ENCODE data around the gene CNPY1.
"Not testable (repeated sequence)": the region's sequence is repeated elsewhere in the genome, so short reads cannot be mapped to it uniquely, and the experiment has no call there.

Gene CNPY1

GRCh38 chr7:155566011-155566836 is 19.9 kb upstream of the CNPY1 start:
- H2BK5ac ChIP-seq (ENCODE audit: low read depth, low read length, poor library complexity, severe bottlenecking), result no peak overlapping the region
- no peak overlapping the region for H3K18ac ChIP-seq (ENCODE audit: low read depth in 1 of 2, low read length in 2 of 2)
- no peak overlapping the region for H2BK12ac ChIP-seq (ENCODE audit: low read length in 2 of 2)
- H2AK5ac ChIP-seq (ENCODE audit: low read length, severe bottlenecking), result no peak overlapping the region
- no peak overlapping the region for H3K4me2 ChIP-seq (ENCODE audit: low read length, poor library complexity, severe bottlenecking)
- H3K9ac ChIP-seq (ENCODE audit: low read length), result no peak overlapping the region
- no peak overlapping the region for H3K27ac ChIP-seq (ENCODE audit: low read length, poor library complexity, severe bottlenecking)
- H3K14ac ChIP-seq (ENCODE audit: low read length in 2 of 2), result no peak overlapping the region
- H3K23ac ChIP-seq (ENCODE audit: low read length in 2 of 2), result no peak overlapping the region
- DNase-seq, result no peak
- H3K4me1 ChIP-seq (ENCODE audit: control insufficient read depth, insufficient read depth, low read depth, low read length), result peaks cover 4% of the 10 kb centered on the region
- no peak overlapping the region for H4K8ac ChIP-seq (ENCODE audit: low read length)
- no peak overlapping the region for H2BK120ac ChIP-seq (ENCODE audit: low read depth, low read length)
- peaks cover 16 to 25% of the 10 kb centered on the region in 2 experiments for H3K27me3 ChIP-seq (ENCODE audit: control insufficient read depth in 1 of 2, insufficient read depth in 1 of 2, low read length in 2 of 2)
- H3K79me1 ChIP-seq (replicated peaks; ENCODE audit: low read length, poor library complexity, severe bottlenecking), result no peaks in the 10 kb centered on the region
- no peak overlapping the region for H2AFZ ChIP-seq (ENCODE audit: low read depth, low read length)
- no peak overlapping the region for H4K91ac ChIP-seq (ENCODE audit: low read length)
- H3K4me3 ChIP-seq (ENCODE audit: insufficient read depth in 1 of 2, low read depth in 1 of 2, low read length in 2 of 2), result no peak overlapping the region
- H3K4ac ChIP-seq (ENCODE audit: low read depth in 1 of 2, low read length in 2 of 2), result no peak overlapping the region
- H3K9me3 ChIP-seq (ENCODE audit: control insufficient read depth, low read length), result no peaks in the 10 kb centered on the region
- 86% methylated on average over 24 of the region's 31 CpGs for WGBS
- no peaks in the 10 kb centered on the region for H3K36me3 ChIP-seq (ENCODE audit: control insufficient read depth in 1 of 2, insufficient read depth in 2 of 2, low read depth in 1 of 2, low read length in 2 of 2)
- H2BK15ac ChIP-seq (ENCODE audit: low read depth, poor library complexity, severe bottlenecking), result peak overlapping the region; percentile 2

GRCh38 chr7:155565596-155565995 is 19.2 kb upstream of the CNPY1 start:
- Histone ChIP-seq H4K91ac (ENCODE audit: low read length) (no peak overlapping the region), H3K36me3 (ENCODE audit: control insufficient read depth in 1 of 2, insufficient read depth in 2 of 2, low read depth in 1 of 2, low read length in 2 of 2) (no peaks in the 10 kb centered on the region), H3K9ac (ENCODE audit: low read length) (no peak overlapping the region), H2BK120ac (ENCODE audit: low read depth, low read length) (no peak overlapping the region), H2BK5ac (ENCODE audit: low read depth, low read length, poor library complexity, severe bottlenecking) (no peak overlapping the region), H3K18ac (ENCODE audit: low read depth in 1 of 2, low read length in 2 of 2) (no peak overlapping the region), H4K8ac (ENCODE audit: low read length) (no peak overlapping the region), H3K27ac (ENCODE audit: low read length, poor library complexity, severe bottlenecking) (no peak overlapping the region), H3K27me3 (ENCODE audit: control insufficient read depth in 1 of 2, insufficient read depth in 1 of 2, low read length in 2 of 2) (peaks cover 16 to 26% of the 10 kb centered on the region in 2 experiments), H3K4ac (ENCODE audit: low read depth in 1 of 2, low read length in 2 of 2) (no peak overlapping the region), H2AK5ac (ENCODE audit: low read length, severe bottlenecking) (no peak overlapping the region), H3K4me3 (ENCODE audit: insufficient read depth in 1 of 2, low read depth in 1 of 2, low read length in 2 of 2) (no peak overlapping the region), H3K23ac (ENCODE audit: low read length in 2 of 2) (no peak overlapping the region), H2AFZ (ENCODE audit: low read depth, low read length) (no peak overlapping the region), H3K4me2 (ENCODE audit: low read length, poor library complexity, severe bottlenecking) (no peak overlapping the region), H2BK12ac (ENCODE audit: low read length in 2 of 2) (no peak overlapping the region), H2BK15ac (ENCODE audit: low read depth, poor library complexity, severe bottlenecking) (no peak overlapping the region), H3K79me1 (replicated peaks; ENCODE audit: low read length, poor library complexity, severe bottlenecking) (no peaks in the 10 kb centered on the region), H3K9me3 (ENCODE audit: control insufficient read depth, low read length) (no peaks in the 10 kb centered on the region), H3K14ac (ENCODE audit: low read length in 2 of 2) (no peak overlapping the region), H3K4me1 (ENCODE audit: control insufficient read depth, insufficient read depth, low read depth, low read length) (peaks cover 4% of the 10 kb centered on the region)
- no peak for DNase-seq
- WGBS, result 94% methylated on average over 10 of the region's 10 CpGs

- H3K27ac ChIP-seq (ENCODE audit: low read length, poor library complexity, severe bottlenecking); H3K14ac ChIP-seq (ENCODE audit: low read length in 2 of 2); H3K79me1 ChIP-seq (replicated peaks; ENCODE audit: low read length, poor library complexity, severe bottlenecking); DNase-seq; H3K4me2 ChIP-seq (ENCODE audit: low read length, poor library complexity, severe bottlenecking); H2BK15ac ChIP-seq (ENCODE audit: low read depth, poor library complexity, severe bottlenecking); H2AK5ac ChIP-seq (ENCODE audit: low read length, severe bottlenecking); H3K4ac ChIP-seq (ENCODE audit: low read depth in 1 of 2, low read length in 2 of 2); H2BK5ac ChIP-seq (ENCODE audit: low read depth, low read length, poor library complexity, severe bottlenecking); H2AFZ ChIP-seq (ENCODE audit: low read depth, low read length); H3K9me3 ChIP-seq (ENCODE audit: control insufficient read depth, low read length); H2BK120ac ChIP-seq (ENCODE audit: low read depth, low read length); H3K23ac ChIP-seq (ENCODE audit: low read length in 2 of 2); H2BK12ac ChIP-seq (ENCODE audit: low read length in 2 of 2); H3K9ac ChIP-seq (ENCODE audit: low read length); H3K36me3 ChIP-seq (ENCODE audit: control insufficient read depth in 1 of 2, insufficient read depth in 2 of 2, low read depth in 1 of 2, low read length in 2 of 2); H3K18ac ChIP-seq (ENCODE audit: low read depth in 1 of 2, low read length in 2 of 2); H4K91ac ChIP-seq (ENCODE audit: low read length); H4K8ac ChIP-seq (ENCODE audit: low read length); H3K4me3 ChIP-seq (ENCODE audit: insufficient read depth in 1 of 2, low read depth in 1 of 2, low read length in 2 of 2); H3K4me1 ChIP-seq (ENCODE audit: control insufficient read depth, insufficient read depth, low read depth, low read length): not testable (repeated sequence)
- 71% methylated on average over 2 of the region's 10 CpGs for WGBS
- peaks cover 21 to 29% of the 10 kb centered on the region in 2 experiments for H3K27me3 ChIP-seq (ENCODE audit: control insufficient read depth in 1 of 2, insufficient read depth in 1 of 2, low read length in 2 of 2)
Measured at GRCh38 chr7:155562976-155563375, 16.6 kb upstream of the CNPY1 start.

GRCh38 chr7:155562106-155562505 is 15.7 kb upstream of the CNPY1 start:
- Histone ChIP-seq H3K14ac (ENCODE audit: low read length in 2 of 2) (no peak overlapping the region), H2BK120ac (ENCODE audit: low read depth, low read length) (no peak overlapping the region), H3K4me1 (ENCODE audit: control insufficient read depth, insufficient read depth, low read depth, low read length) (no peaks in the 10 kb centered on the region), H2AFZ (ENCODE audit: low read depth, low read length) (no peak overlapping the region), H3K9me3 (ENCODE audit: control insufficient read depth, low read length) (no peaks in the 10 kb centered on the region), H2AK5ac (ENCODE audit: low read length, severe bottlenecking) (no peak overlapping the region), H3K79me1 (replicated peaks; ENCODE audit: low read length, poor library complexity, severe bottlenecking) (no peaks in the 10 kb centered on the region), H2BK12ac (ENCODE audit: low read length in 2 of 2) (no peak overlapping the region), H2BK15ac (ENCODE audit: low read depth, poor library complexity, severe bottlenecking) (no peak overlapping the region), H3K23ac (ENCODE audit: low read length in 2 of 2) (no peak overlapping the region), H3K18ac (ENCODE audit: low read depth in 1 of 2, low read length in 2 of 2) (no peak overlapping the region), H3K4me2 (ENCODE audit: low read length, poor library complexity, severe bottlenecking) (no peak overlapping the region), H4K91ac (ENCODE audit: low read length) (no peak overlapping the region), H2BK5ac (ENCODE audit: low read depth, low read length, poor library complexity, severe bottlenecking) (no peak overlapping the region), H3K4ac (ENCODE audit: low read depth in 1 of 2, low read length in 2 of 2) (no peak overlapping the region), H3K27ac (ENCODE audit: low read length, poor library complexity, severe bottlenecking) (no peak overlapping the region), H3K4me3 (ENCODE audit: insufficient read depth in 1 of 2, low read depth in 1 of 2, low read length in 2 of 2) (no peak overlapping the region), H3K27me3 (ENCODE audit: control insufficient read depth in 1 of 2, insufficient read depth in 1 of 2, low read length in 2 of 2) (peaks cover 14 to 26% of the 10 kb centered on the region in 2 experiments), H4K8ac (ENCODE audit: low read length) (no peak overlapping the region), H3K36me3 (ENCODE audit: control insufficient read depth in 1 of 2, insufficient read depth in 2 of 2, low read depth in 1 of 2, low read length in 2 of 2) (no peaks in the 10 kb centered on the region), H3K9ac (ENCODE audit: low read length) (no peak overlapping the region)
- 85% methylated on average over 7 of the region's 9 CpGs for WGBS
- DNase-seq, result no peak

All from mesenchymal stem cell (in vitro differentiated cells and primary cell).